Measurements from ENCODE around the gene WDR47. TPM values are rescaled to one million over a fixed set of nuclear protein-coding genes. Genes with fewer than 3 reads are reported as not detected.

The WDR47 gene
- total and polyA plus RNA-seq, 2 of the 8 experiments (the other 6 are each of a cell fraction or from before 2014, with no cell fraction given): 1.9 to 6.7 TPM

GRCh38 chr1:108957888-108958287 lies 84.0 kb downstream of the WDR47 start (continued):
- TF ChIP-seq SP1 (IDR thresholded peaks at IDR 0.05; ENCODE audit: low read depth, low read length) (no peak), SP2 (IDR thresholded peaks at IDR 0.05; ENCODE audit: low read length) (no peak), CBX5 (IDR thresholded peaks at IDR 0.05; ENCODE audit: low read depth, low read length) (no peak), RAD21 (IDR thresholded peaks at IDR 0.05 in 1 of 2, conservative IDR thresholded peaks at IDR 0.05 in 1 of 2; ENCODE audit: low read depth in 2 of 2, low read length in 2 of 2) (no peak), RXRA (IDR thresholded peaks at IDR 0.05; ENCODE audit: insufficient read depth, low read depth, low read length) (no peak)
